Airway epithelial cell (primary cell): ENCODE data around the gene MTTP. TPM values are rescaled to one million over a fixed set of nuclear protein-coding genes. Genes with fewer than 3 reads are reported as not detected.

Source experiments
- total RNA-seq: library from RNA; depleted of rRNA; stranded (reverse); fragments of >200 nt; gene quantifications from 2 replicates; pipeline ENCODE4 v1.2.3, GENCODE V29; 2015

MTTP gene
- 0.28 TPM in 2 replicates for total RNA-seq

GRCh38 chr4:99574530-99575324 is at the start of gene MTTP:
Gene MTTP (plus strand): TSS chr4:99574824. CDS start chr4:99574910, 86 bp downstream.

GRCh38 chr4:99563310-99564186 is 11.1 kb upstream of the MTTP start, which contains the start of gene TRMT10A:
Gene TRMT10A (minus strand): TSS chr4:99564039. CDS start chr4:99559338, 4,701 bp downstream.

GRCh38 chr4:99657798-99658197 is 83.2 kb downstream of the MTTP start, which contains the start of gene C4orf54:
Gene C4orf54 (minus strand): TSS chr4:99657828. CDS start chr4:99654648, 3,180 bp downstream.

Other genes with a start within 250 kb of the MTTP start
- not detected in 2 replicates for gene ADH1C, start 222.1 kb upstream of the MTTP start, total RNA-seq
- 13.6 and 14.7 TPM in 2 replicates for gene ADH7, start 139.5 kb upstream of the MTTP start, total RNA-seq
- not detected in 2 replicates for gene C4orf17, start 63.8 kb upstream of the MTTP start, total RNA-seq
- 7.9 and 10.2 TPM in 2 replicates for gene TRMT10A, start 10.8 kb upstream of the MTTP start, total RNA-seq
- not detected in 2 replicates for gene C4orf54, start 83.0 kb downstream of the MTTP start, total RNA-seq
- gene DAPP1, start 242.0 kb downstream of the MTTP start, total RNA-seq = 27.7 and 29.6 TPM in 2 replicates